Astrocyte (in vitro differentiated cells and primary cell): ENCODE results near the gene PARN.

ENCODE experiments used
- CTCF ChIP-seq: IDR thresholded peaks from 2 replicates; pipeline ENCODE4 v1.5.1; 2011; ENCODE audit warnings: low read depth, mild to moderate bottlenecking, inconsistent platforms, low read length, moderate library complexity; ENCODE audit not compliant: insufficient read depth
- EZH2 ChIP-seq: IDR thresholded peaks from 2 replicates; pipeline ENCODE4 v1.6.1; 2012; ENCODE audit warnings: mild to moderate bottlenecking, low read length, inconsistent platforms; ENCODE audit not compliant: insufficient read depth

- no peak for TF ChIP-seq CTCF
- TF ChIP-seq EZH2, result no peak
Measured at GRCh38 chr16:14423344-14423743, 206.7 kb downstream of the PARN start.
